ENCODE results near the gene ZNF432. TPM values are rescaled to one million over a fixed set of nuclear protein-coding genes. Genes with fewer than 3 reads are reported as not detected.
"Not testable (repeated sequence)": the region's sequence is repeated elsewhere in the genome, so short reads cannot be mapped to it uniquely, and the experiment has no call there.

ZNF432 gene
- 6.5 TPM for total RNA-seq

DNA sequence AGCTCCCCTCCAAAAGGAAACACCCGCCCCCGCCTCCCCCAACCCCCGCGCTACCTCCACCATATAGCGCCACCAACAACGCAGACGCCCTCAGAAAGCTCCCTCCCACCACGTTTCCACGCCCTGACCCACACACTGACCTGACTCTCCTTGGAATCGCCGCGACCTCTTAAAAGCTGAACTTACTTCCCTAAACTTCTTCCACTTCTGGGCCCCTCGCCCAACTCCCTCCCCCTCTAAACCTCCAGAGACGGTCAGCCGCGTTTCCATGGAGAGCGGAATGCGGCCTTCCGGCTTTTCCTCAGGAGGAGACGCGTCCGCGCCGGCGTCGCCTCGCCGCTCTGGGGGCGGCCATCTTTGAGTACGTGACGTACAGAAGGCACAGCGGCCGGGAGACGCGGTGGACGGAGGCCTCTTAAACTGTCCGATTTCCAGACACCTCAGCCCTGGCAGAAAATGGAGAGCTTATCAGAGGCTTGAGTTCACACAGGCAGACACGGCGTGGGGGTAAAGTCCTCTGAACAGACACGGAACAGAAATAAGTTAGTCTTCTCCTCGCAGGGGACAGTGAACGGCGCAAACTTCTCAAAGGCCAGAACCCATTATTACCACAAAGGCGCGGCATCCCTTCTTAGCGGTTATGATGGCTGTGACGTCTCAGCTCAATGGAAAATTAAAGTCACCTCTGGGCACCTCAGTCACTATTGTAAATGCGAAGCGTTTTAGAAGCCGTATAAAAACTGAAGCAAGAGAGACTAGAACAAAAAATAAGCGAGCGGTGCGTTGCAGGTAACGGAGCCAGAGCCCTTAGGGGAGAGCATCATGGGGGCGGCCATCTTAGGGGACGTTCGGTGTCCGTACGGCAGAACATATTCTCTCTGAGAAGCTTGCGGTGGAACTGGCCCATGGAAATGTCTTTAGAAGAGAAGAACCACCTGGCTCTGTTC lies at the start of gene ZNF432:
Gene ZNF432 (minus strand): TSS at position 284 of the 947 bp plus-strand sequence. CDS start 1,970 bp downstream, outside the sequence.
- DNase-seq (ENCODE audit: low read depth in 2 of 3, low spot score in 2 of 3) = peak; percentile 73 to 95 (median 95)

DNA sequence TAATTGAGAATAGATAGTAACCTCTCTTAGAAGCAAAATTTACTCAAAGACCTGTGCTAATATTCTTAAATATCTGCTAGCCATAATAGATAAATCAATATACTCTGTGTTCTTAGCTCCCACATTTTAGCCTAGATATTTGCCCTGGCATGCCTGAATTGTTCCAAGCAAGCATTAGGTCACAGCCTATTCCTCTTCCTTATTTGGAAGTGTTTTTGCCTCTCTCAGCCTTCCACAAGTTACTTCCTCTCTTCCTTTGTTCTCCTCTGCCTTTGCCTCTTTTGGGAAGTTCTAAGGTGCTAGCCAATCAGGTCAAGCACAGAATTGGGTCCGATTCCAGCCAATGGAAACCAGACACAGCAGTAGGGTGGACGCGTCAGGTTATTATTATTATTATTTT lies 47.8 kb upstream of the ZNF432 start:
- not testable (repeated sequence) for DNase-seq (ENCODE audit: low read depth in 2 of 3, low spot score in 2 of 3)

DNA sequence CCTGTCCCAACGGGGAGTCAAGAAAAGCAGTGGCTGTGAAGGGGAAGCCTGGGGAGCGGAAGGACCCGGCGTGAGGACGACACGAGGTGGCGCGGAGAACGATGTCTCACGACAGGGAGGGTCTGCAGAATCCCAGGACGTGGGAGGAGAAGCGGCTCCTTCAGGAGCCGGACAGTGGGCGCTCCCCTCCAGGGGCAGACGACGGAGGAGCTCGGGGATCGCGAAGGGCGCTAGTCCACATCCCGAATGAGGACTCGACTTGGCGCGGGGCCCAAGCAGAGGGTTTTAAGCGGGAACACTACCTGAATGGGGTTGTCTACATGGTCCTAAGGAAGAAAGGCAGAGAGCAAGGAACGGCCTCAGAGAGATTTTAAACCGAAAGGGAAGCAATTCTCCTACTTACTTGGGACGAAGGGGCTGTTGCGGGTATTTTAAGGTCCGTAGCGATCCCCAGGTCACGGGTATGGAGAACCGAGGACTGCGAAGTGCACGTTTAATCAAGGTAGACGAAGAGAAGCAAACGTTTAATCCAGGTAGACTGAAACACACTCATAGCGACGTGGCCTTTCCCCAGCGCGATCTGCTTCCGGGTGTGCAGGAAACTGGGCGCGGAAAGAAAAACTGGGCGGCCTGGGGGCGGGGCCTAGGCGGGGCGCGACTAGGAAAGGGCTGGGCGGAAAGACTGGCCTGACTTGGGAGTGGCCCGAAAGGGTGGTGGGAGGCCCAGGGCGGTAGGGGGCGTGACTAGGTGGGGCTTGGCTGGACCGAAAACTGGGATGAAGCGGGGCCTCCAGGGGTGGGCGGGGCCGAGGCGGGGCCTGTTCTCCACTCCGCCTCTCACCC lies 46.8 kb upstream of the ZNF432 start, which contains the start of gene ZNF841:
Gene ZNF841 (minus strand): TSS at position 594 of the 843 bp plus-strand sequence. CDS start 10,964 bp downstream, outside the sequence.
- DNase-seq (ENCODE audit: low read depth in 2 of 3, low spot score in 2 of 3) = peak; percentile 44 to 94 (median 89)

DNA sequence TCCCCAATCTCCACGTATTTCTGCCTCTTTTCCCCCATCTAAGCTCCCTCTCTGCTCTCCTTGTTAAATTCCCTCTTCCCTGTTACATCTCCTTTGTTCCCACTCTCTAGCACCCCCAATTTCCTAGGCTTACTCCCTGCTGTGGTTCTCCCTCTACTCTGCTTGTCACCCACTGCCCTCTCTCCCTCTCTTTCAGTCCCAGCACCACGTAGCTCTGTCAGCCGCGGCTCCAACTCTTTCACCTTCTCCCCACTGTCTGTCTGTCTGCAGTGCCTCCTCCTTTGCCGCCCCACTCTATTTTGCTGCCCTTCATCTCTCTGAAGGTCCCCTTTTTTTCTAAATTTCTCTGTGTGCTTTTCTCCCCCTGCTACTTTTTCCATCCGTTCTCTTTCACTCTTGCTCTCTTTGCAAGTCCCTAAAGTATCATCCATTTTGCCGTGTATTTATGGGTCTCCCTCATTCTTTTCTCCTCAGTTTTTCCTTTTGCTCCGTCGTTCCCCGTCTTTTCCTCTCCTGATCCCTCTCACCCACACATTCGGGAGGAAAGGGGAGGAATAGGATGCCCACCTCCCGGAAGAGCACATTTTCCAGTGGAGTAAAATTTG lies 46.0 kb upstream of the ZNF432 start:
- DNase-seq (ENCODE audit: low read depth in 2 of 3, low spot score in 2 of 3) = no peak

DNA sequence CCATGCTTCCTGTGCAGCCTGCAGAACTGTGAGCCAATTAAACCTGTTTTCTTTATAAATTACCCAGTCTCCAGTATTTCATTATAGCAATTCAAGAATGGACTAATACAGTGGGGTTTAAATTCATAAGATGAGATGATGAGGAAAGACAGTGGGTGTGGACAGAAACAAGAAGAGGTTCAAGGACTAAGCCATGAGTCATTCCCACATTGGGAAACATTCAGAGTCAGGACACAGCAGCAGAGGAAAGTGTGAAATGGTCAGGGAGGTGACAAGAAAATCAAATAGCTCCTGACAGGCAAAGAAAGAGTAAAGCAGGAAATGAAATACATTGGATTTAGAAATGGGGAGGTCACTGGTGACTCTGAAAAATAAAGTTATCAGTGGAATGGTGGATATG lies 37.8 kb upstream of the ZNF432 start:
- DNase-seq (ENCODE audit: low read depth in 2 of 3, low spot score in 2 of 3) = no peak

DNA sequence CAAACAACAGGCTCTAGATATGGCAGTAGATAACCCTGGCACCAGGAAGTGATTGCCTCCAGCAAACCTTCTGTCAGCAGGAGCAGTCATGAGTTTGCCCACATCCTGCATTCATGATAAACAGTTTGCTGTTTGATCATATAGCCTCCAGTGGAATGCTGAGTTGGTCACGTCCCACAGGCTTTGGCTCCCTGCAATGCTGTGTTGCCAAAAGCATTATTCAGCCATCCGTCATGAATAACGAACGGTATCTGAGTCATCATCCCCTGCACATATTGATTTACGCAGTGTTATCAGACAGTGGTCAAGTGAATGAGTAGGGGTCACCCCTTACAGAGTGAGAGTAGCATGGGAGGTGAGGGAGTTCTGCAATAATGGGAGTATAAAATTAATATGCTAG lies 21.9 kb upstream of the ZNF432 start:
- DNase-seq (ENCODE audit: low read depth in 2 of 3, low spot score in 2 of 3) = no peak

DNA sequence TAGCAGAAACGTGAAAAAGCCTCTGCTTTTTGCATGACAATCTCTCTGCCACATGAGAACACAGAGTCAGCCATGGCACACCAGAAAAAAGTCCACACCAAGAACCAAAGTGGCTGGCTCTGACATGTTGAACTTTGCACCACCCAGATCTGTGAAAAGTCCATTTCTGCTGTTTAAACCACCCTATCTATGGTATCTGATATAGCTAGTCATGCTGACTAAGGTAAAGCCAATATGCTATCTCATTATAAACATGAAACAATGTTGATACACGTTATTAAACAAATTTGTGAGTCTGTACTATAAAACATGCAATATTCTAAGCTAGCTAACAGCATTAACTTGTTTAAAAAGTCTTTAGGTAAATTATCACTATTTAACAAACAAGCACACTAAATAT lies 21.0 kb upstream of the ZNF432 start:
- no peak for DNase-seq (ENCODE audit: low read depth in 2 of 3, low spot score in 2 of 3)

DNA sequence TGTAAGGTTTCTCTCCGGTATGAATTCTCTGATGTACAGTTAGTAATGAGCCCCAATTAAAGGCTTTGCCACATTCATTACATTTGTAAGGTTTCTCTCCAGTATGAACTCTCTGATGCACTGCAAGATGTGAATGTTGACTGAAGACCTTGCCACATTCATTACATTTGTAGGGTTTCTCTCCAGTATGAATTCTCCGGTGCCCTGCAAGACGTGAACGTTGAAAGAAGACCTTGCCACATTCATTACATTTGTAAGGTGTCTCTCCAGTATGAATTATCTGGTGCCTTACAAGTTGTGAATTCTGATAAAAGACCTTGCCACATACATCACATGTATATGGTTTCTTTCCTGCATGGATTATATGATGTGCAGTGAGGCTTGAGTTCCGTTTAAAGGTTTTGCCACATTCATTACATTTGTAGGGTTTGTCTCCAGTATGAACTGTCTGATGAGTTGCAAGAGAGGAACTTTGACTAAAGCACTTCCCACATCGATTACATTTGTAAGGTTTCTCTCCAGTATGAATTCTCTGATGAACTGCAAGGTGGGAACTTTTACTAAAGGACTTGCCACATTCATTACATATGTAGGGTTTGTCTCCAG lies 17.7 kb upstream of the ZNF432 start:
- no peak for DNase-seq (ENCODE audit: low read depth in 2 of 3, low spot score in 2 of 3)

DNA sequence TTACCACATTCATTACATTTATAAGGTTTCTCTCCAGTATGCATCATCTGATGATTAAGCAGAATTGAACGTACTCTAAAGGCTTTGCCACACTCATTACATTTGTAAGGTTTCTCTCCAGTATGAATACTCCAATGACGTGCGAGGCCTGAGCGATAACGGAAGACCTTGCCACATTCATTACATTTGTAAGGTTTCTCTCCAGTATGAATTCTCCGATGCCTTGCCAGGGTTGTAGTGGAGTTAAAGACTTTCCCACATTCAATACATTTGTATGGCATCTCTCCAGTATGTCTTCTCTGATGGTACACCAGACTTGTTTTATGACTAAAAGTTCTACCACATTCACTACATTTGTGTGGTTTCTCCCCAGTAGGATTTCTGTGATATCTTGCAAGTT lies 16.8 kb upstream of the ZNF432 start:
- DNase-seq (ENCODE audit: low read depth in 2 of 3, low spot score in 2 of 3) = no peak

DNA sequence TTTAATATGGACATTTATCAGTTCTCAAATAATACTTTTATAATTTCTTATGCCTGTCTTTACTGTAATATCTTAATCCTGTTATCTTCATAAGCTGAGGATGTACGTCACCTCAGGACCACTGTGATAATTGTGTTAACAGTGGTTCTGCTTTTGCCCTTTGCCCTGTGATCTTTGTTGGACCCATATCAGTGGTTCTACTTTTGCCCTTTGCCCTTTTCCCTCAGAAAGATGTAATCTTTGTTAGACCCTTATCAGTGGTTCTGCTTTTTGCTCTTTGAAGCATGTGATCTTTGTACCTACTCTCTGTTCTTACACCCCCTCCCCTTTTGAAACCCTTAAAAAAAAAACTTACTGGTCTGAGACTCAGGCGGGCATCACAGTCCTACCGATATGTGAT lies 7.8 kb upstream of the ZNF432 start:
- not testable (repeated sequence) for DNase-seq (ENCODE audit: low read depth in 2 of 3, low spot score in 2 of 3)

DNA sequence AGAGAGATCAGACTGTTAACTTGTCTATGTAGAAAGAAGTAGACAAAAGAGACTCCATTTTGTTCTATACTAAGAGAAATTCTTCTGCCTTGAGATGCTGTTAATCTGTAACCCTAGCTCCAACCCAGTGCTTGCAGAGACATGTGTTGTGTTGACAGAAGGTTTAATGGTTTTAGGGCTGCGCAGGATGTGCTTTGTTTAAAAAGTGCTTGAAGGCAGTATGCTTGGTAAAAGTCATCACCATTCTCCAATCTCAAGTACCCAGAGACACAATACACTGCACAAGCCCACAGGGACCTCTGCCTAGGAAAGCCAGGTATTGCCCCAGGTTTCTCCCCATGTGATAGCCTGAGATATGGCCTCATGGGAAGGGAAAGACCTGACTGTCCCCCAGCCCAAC lies 3.1 kb upstream of the ZNF432 start:
- DNase-seq (ENCODE audit: low read depth in 2 of 3, low spot score in 2 of 3) = not testable (repeated sequence)

DNA sequence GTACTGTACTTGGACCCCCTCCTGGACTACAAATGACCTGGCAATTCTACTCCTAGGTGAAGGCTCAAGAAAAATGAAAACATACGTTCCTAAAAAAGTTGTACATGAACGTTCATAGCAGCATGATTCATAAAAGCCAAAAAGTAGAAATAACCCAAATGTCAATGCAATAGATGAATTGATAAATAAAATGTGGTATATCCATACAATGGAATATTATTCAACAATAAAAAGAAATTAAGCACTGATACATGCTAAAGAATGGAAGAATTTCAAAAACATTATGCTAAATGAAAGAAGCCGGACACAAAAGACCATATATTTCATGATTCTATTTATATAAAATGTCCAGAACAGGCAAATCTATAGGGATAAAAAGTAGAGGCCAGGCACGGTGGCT lies 9.5 kb downstream of the ZNF432 start:
- no peak for DNase-seq (ENCODE audit: low read depth in 2 of 3, low spot score in 2 of 3)

DNA sequence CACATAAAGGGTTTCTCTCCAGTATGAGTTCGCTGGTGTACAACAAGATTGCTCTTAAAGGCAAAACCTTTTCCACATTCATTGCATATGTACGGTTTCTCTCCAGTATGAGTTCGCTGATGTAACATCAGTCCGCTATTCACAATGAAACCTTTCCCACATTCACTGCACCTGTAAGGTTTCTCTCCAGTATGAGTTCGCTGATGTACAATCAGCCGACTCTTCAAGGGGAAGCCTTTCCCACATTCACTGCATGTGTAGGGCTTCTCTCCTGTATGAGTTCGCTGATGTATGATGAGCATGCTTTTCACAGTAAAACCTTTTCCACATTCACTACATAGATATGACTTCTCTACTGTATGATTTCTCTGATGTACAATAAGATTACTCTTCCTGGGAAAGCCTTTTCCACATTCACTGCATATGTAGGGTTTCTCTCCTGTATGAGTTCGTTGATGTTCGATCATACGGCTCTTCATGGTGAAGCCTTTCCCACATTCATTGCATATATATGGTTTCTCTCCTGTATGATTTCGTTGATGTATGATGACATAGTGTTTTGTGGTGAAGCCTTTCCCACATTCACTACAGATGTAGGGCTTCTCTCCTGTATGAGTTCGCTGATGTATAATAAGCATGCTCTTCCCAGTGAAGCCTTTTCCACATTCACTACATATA lies 14.4 kb downstream of the ZNF432 start:
- peak in 1 of 3 donors; percentile 41 for DNase-seq (ENCODE audit: low read depth in 2 of 3, low spot score in 2 of 3)

DNA sequence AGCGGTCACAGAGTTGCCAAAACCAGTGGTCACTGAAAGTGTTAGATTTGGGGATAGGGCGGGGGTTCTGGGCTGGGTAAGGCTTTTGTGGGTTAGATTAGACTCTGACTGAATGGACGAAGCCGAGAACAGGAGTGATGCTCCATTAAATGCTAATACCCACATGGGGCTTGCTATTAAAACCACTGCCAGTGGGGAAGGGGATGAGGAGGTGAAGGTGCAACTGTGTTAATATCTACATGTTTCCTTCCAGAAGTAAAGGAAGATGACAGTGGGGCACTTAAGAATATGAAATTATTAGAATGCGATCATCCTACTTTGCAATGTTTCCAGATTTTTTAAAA lies 19.9 kb downstream of the ZNF432 start:
- DNase-seq (ENCODE audit: low read depth in 2 of 3, low spot score in 2 of 3) = no peak

DNA sequence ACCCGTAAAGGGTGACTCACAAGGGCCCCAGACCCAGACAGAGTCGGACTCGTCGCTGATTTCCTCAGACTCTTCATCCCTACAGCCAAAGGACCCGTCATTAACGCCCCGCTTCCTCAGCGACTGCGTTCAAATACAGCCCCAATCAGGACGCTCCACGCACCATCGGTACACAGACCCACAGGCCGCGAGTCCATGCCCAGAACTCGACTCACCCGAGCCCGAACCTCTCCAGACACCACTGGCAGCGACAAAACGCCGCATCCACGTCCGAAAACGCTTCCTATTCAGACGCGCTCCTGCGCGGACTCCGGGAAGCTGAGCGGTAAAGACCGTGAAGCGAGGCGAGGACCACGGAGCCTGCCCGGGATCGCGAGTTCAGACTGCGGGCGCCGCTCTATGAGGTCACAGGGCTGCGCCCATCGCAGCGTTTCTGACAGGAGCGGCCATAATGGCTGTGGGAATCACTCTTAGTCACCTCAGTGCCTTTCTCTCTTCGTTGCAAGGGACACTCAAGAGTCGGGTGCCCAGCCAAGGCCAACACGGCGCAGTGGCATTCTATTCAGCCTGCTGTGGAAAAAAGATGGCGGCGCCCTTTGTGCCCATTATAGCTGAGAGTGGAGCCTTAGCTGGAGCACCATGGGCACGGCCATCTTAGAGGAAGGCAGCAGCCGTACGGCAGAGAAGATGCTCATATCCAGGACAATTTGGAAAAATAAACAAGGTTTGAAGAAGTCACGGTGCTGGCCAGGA lies 20.4 kb downstream of the ZNF432 start, which contains the start of gene ZNF614:
Gene ZNF614 (minus strand): TSS at position 353 of the 753 bp plus-strand sequence. CDS start 2,634 bp downstream, outside the sequence.
- peak; percentile 69 to 91 (median 90) for DNase-seq (ENCODE audit: low read depth in 2 of 3, low spot score in 2 of 3)

DNA sequence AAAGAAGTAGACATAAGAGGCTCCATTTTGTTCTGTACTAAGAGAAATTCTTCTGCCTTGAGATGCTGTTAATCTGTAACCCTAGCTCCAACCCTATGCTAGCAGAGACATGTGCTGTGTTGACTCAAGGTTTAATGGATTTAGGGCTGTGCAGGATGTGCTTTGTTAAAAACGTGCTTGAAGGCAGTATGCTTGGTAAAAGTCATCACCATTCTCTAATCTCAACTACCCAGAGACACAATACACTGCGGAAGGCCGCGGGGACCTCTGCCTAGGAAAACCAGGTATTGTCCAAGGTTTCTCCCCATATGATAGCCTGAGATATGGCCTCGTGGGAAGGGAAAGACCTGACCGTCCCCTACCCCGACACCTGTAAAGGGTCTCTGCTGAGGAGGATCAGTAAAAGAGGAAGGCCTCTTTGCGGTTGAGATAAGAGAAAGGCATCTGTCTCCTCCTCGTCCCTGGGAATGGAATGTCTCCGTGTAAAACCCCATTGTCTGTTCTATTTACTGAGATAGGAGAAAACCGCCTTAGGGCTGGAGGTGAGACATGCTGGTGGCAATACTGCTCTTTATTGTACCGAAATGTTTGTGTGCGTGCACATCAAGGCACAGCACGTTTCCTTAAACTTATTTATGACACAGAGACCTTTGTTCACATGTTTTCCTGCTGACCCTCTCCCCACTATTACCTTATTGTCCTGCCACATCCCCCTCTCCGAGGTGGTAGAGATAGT lies 22.2 kb downstream of the ZNF432 start:
- DNase-seq (ENCODE audit: low read depth in 2 of 3, low spot score in 2 of 3) = not testable (repeated sequence)

DNA sequence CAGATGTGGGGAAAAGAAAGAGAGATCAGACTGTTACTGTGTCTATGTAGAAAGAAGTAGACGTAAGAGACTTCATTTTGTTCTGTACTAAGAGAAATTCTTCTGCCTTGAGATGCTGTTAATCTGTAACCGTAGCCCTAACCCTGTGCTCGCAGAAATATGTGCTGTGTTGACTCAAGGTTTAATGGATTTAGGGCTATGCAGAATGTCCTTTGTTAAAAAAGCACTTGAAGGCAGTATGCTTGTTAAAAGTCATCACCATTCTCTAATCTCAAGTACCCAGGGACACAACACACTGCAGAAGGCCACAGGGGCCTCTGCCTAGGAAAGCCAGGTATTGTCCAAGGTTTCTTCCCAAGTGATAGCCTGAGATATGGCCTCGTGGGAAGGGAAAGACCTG lies 24.2 kb downstream of the ZNF432 start:
- not testable (repeated sequence) for DNase-seq (ENCODE audit: low read depth in 2 of 3, low spot score in 2 of 3)

DNA sequence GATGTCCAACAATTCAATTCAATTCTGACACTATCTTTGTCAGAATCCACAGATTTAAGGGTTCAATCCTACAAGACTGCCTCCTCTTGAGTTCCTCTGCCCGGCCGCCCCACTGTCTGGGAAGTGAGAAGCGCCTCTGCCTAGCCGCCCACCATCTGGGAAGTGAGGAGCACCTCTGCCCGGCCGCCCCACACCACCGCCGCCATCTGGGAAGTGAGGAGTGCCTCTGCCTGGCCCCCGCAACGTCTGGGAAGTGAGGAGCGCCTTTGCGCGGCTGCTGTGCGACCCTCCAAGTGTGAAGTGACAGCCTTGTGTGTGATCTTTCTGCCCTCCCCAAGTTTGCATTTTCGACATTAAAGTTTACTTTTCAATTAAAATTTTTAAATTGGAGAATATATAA lies 26.4 kb downstream of the ZNF432 start:
- DNase-seq (ENCODE audit: low read depth in 2 of 3, low spot score in 2 of 3) = no peak

Data from hematopoietic multipotent progenitor cell (in vitro differentiated cells).